Measurements from ENCODE around the gene MORC2.

DNA sequence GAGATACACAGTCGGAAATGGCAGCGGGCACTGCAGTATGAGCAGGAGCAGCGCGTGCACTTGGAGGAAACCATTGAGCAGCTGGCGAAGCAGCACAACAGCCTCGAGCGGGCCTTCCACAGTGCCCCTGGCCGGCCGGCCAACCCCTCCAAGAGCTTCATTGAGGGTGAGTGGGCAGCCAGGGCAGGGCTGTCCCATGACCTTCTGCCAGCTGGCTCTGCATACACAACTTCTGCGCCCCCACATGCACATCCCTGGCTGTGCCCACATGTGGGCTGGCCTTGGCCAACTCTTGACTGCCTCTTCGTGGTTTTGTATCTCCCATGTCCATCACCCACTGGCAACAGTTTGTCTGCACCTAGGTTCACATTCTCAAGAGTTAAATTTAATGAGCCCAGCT lies 81.1 kb downstream of the MORC2 start:
- TF ChIP-seq, protein P1, sequence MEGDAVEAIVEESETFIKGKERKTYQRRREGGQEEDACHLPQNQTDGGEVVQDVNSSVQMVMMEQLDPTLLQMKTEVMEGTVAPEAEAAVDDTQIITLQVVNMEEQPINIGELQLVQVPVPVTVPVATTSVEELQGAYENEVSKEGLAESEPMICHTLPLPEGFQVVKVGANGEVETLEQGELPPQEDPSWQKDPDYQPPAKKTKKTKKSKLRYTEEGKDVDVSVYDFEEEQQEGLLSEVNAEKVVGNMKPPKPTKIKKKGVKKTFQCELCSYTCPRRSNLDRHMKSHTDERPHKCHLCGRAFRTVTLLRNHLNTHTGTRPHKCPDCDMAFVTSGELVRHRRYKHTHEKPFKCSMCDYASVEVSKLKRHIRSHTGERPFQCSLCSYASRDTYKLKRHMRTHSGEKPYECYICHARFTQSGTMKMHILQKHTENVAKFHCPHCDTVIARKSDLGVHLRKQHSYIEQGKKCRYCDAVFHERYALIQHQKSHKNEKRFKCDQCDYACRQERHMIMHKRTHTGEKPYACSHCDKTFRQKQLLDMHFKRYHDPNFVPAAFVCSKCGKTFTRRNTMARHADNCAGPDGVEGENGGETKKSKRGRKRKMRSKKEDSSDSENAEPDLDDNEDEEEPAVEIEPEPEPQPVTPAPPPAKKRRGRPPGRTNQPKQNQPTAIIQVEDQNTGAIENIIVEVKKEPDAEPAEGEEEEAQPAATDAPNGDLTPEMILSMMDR (IDR thresholded peaks at IDR 0.05; ENCODE audit: insufficient read depth, low read length) = no peak
- TF ChIP-seq GABPA (IDR thresholded peaks at IDR 0.05; ENCODE audit: low read depth) = no peak
- TF ChIP-seq, protein P2, sequence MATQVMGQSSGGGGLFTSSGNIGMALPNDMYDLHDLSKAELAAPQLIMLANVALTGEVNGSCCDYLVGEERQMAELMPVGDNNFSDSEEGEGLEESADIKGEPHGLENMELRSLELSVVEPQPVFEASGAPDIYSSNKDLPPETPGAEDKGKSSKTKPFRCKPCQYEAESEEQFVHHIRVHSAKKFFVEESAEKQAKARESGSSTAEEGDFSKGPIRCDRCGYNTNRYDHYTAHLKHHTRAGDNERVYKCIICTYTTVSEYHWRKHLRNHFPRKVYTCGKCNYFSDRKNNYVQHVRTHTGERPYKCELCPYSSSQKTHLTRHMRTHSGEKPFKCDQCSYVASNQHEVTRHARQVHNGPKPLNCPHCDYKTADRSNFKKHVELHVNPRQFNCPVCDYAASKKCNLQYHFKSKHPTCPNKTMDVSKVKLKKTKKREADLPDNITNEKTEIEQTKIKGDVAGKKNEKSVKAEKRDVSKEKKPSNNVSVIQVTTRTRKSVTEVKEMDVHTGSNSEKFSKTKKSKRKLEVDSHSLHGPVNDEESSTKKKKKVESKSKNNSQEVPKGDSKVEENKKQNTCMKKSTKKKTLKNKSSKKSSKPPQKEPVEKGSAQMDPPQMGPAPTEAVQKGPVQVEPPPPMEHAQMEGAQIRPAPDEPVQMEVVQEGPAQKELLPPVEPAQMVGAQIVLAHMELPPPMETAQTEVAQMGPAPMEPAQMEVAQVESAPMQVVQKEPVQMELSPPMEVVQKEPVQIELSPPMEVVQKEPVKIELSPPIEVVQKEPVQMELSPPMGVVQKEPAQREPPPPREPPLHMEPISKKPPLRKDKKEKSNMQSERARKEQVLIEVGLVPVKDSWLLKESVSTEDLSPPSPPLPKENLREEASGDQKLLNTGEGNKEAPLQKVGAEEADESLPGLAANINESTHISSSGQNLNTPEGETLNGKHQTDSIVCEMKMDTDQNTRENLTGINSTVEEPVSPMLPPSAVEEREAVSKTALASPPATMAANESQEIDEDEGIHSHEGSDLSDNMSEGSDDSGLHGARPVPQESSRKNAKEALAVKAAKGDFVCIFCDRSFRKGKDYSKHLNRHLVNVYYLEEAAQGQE (IDR thresholded peaks at IDR 0.05; ENCODE audit: insufficient replicate concordance, low read depth) = no peak
- TF ChIP-seq POLR2AphosphoS5 (IDR thresholded peaks at IDR 0.05; ENCODE audit: low read depth) = no peak
- no peak for TF ChIP-seq SPI1 (IDR thresholded peaks at IDR 0.05; ENCODE audit: borderline replicate concordance, low read depth)
